ENCODE measurements around the gene CCDC69.
A peak's percentile ranks its signal among the peaks of the same experiment; 100 is the strongest.

Gene CCDC69

DNA sequence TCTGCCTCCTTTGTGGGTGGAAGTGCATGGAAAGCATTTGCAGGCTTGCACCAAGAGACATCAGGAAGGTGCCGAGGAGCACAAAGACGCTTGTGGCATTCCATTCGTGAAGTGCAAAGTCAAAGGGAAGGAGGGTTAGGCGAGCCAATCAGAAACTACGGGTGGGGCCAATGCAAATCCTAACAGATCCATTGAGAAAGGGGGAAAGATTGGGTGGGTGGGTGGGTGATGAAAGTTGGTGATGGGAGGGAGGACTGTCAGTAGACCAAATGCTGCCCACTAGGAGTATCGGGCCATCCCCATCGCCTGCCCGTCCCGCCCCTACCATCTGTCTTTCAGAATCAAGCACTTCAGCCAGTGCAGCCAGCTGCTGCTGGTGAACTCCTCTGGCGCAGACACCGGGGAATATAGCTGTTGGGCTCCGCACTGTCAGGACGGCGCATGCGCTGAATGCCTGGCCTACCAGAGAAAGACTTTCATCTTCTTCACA lies 49.2 kb downstream of the CCDC69 start:
- DNase-seq (ENCODE audit: insufficient read length) = no peak
- no peak for TF ChIP-seq TAF1 (IDR thresholded peaks at IDR 0.05; ENCODE audit: borderline replicate concordance, low read depth, low read length)
- no peak for TF ChIP-seq POLR2AphosphoS5 (IDR thresholded peaks at IDR 0.05; ENCODE audit: low read depth, low read length)
- TF ChIP-seq POLR2A (IDR thresholded peaks at IDR 0.05; ENCODE audit: low read depth, low read length) = no peak
- no peak for FAIRE-seq

DNA sequence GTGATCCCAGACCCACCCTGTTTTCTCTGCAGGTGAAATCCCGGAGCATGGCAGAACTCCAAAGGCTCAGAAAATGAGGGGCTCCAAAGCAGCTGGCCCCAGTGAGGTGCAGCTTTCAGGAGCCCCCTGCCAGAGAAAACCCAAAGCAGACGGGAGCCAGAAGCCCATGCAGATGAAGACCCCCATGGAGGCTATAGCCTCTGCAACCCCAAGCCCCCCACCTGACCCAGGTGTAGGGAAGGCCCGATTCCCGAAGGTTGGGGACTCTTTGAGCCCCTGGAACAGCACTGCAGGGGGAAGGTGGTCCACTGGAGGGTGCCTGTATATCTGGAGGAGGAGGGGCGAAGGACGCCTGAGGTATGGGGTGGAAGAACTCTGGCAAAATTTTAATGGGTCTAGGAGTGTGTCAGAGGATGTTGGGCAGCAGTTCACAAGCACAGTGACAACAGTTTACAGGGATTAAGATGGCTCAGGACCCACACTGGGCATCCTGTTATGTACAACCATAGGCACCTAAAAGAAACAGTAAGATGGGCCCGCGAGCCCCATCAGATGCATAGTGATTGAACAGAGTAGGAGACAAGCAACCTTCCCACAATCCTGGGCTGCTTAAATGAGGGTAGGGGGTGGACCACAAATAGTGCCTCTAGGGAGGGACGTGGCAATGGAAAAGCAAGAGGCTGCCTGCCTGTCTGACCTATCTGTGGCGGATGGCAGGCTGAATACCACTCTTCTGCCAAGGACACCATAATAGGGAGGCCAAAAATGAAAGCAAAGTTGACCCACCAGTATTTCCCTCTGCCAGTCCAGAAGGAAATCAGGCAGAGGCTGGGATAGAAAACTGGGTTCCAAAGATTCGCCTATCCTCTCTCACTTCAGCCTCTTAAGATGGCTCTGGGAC lies 49.9 kb downstream of the CCDC69 start:
- TF ChIP-seq POLR2AphosphoS5 (IDR thresholded peaks at IDR 0.05; ENCODE audit: low read depth, low read length) (no peak), TAF1 (IDR thresholded peaks at IDR 0.05; ENCODE audit: borderline replicate concordance, low read depth, low read length) (no peak), POLR2A (IDR thresholded peaks at IDR 0.05; ENCODE audit: low read depth, low read length) (no peak)
- no peak for DNase-seq (ENCODE audit: insufficient read length)
- FAIRE-seq = no peak

DNA sequence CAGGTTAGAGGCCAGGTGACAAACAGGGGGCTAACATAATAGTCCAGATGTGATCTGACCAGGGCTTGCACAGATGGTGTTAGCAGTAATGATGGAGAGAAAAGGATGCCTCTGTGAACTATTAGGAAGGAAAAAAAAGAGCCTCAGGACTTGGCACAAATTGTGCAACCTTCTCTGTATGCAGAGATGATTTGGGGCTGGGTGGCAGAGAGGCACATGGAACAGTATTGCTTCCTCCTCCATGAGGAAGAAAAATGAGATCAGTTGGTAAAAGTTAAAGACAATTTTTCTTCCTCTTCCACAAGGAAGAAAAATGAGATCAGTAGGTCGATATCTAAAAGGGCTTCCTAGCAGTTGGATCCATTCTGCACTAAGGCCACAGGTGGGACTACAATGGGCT lies 52.4 kb downstream of the CCDC69 start:
- TF ChIP-seq POLR2A (IDR thresholded peaks at IDR 0.05; ENCODE audit: low read depth, low read length) = no peak
- no peak for TF ChIP-seq POLR2AphosphoS5 (IDR thresholded peaks at IDR 0.05; ENCODE audit: low read depth, low read length)
- TF ChIP-seq TAF1 (IDR thresholded peaks at IDR 0.05; ENCODE audit: borderline replicate concordance, low read depth, low read length) = no peak
- DNase-seq (ENCODE audit: insufficient read length) = no peak
- FAIRE-seq = no peak

- TF ChIP-seq POLR2A (IDR thresholded peaks at IDR 0.05; ENCODE audit: low read depth, low read length) = no peak
- TF ChIP-seq TAF1 (IDR thresholded peaks at IDR 0.05; ENCODE audit: borderline replicate concordance, low read depth, low read length) = no peak
- no peak for TF ChIP-seq POLR2AphosphoS5 (IDR thresholded peaks at IDR 0.05; ENCODE audit: low read depth, low read length)
Observed at GRCh38 chr5:151168602-151169344, 55.1 kb downstream of the CCDC69 start.

DNA sequence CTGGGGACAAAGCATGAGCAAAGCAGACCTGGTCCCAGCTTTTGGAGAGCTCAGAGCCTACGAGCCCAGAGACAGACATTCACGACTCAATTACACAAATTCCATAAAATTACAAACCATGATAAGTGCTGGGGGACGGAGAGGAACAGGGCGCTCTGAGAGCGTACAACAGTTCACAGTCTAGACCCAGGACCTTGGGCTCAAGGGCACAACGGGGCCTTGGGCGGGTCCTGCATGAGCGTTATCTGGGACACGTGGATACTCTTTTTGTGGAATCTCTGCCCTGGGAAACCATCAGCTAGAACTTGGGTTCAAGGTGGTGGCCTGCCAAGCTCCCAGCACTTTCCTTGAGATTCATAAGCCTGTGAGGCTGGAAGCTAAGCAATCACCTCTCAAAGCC lies 56.9 kb downstream of the CCDC69 start:
- no peak for FAIRE-seq
- DNase-seq (ENCODE audit: insufficient read length) = no peak
- TF ChIP-seq POLR2AphosphoS5 (IDR thresholded peaks at IDR 0.05; ENCODE audit: low read depth, low read length) (no peak), POLR2A (IDR thresholded peaks at IDR 0.05; ENCODE audit: low read depth, low read length) (no peak), TAF1 (IDR thresholded peaks at IDR 0.05; ENCODE audit: borderline replicate concordance, low read depth, low read length) (no peak)

More at GRCh38 chr5:151168602-151169344, 55.1 kb downstream of the CCDC69 start:
- FAIRE-seq = no peak
- DNase-seq (ENCODE audit: insufficient read length) = no peak

- peak; percentile 46 for DNase-seq (ENCODE audit: insufficient read length)
- FAIRE-seq = peak; percentile 94
- no peak for TF ChIP-seq POLR2AphosphoS5 (IDR thresholded peaks at IDR 0.05; ENCODE audit: low read depth, low read length)
- no peak for TF ChIP-seq POLR2A (IDR thresholded peaks at IDR 0.05; ENCODE audit: low read depth, low read length)
- no peak for TF ChIP-seq TAF1 (IDR thresholded peaks at IDR 0.05; ENCODE audit: borderline replicate concordance, low read depth, low read length)
Observed at GRCh38 chr5:151164687-151165392, 59.1 kb downstream of the CCDC69 start.

DNA sequence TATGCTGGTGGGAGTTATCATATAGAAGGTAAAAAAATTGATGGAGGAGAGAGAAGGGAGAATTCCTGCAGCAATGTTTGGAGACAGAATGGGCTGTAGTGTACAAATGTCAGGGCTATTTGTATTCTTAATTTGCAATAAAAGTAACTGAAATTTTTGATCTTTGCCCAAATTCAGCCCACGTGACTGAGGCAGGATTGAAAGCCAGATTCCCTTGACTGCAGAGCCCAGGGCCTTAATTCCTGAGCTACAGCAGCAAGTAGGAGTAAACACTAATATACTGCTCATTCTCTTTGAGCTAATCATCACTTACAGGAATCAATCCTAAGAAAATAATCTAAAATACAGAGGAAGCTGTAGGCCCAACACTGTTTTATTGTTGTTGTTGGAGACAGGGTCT lies 61.1 kb downstream of the CCDC69 start:
- TF ChIP-seq POLR2A (IDR thresholded peaks at IDR 0.05; ENCODE audit: low read depth, low read length) (no peak), TAF1 (IDR thresholded peaks at IDR 0.05; ENCODE audit: borderline replicate concordance, low read depth, low read length) (no peak), POLR2AphosphoS5 (IDR thresholded peaks at IDR 0.05; ENCODE audit: low read depth, low read length) (no peak)

GRCh38 chr5:151159649-151160373 lies 64.1 kb downstream of the CCDC69 start:
- FAIRE-seq (peak; percentile 81), DNase-seq (ENCODE audit: insufficient read length) (no peak)
- TF ChIP-seq POLR2A (IDR thresholded peaks at IDR 0.05; ENCODE audit: low read depth, low read length) (no peak), POLR2AphosphoS5 (IDR thresholded peaks at IDR 0.05; ENCODE audit: low read depth, low read length) (no peak), TAF1 (IDR thresholded peaks at IDR 0.05; ENCODE audit: borderline replicate concordance, low read depth, low read length) (no peak)

More for the DNA sequence above, 61.1 kb downstream of the CCDC69 start:
- no peak for DNase-seq (ENCODE audit: insufficient read length)
- no peak for FAIRE-seq

DNA sequence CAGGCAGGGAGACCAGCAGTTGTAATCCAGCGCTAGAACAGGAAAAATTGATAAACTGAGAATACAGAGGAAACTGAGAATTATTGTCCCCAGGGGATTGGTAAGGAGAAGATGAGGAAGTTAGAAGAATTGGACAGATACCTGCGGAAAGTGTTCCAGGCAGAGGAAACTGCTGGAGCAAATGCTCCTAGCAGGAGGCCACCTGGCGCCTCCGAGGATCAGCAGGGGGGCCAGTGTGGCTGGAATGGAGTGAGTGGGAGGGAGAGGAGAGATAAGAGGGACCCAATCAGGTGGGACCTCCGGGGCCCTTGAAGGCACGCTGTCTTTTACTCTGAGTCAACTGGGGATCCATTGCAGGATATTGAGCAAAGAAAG lies 65.6 kb downstream of the CCDC69 start:
- 0 out of 2 replicates have a peak, but pooled peaks have one; percentile 52 for TF ChIP-seq TAF1 (IDR thresholded peaks at IDR 0.05; ENCODE audit: borderline replicate concordance, low read depth, low read length)
- TF ChIP-seq POLR2A (IDR thresholded peaks at IDR 0.05; ENCODE audit: low read depth, low read length) = no peak
- FAIRE-seq (no peak), DNase-seq (ENCODE audit: insufficient read length) (no peak)

DNA sequence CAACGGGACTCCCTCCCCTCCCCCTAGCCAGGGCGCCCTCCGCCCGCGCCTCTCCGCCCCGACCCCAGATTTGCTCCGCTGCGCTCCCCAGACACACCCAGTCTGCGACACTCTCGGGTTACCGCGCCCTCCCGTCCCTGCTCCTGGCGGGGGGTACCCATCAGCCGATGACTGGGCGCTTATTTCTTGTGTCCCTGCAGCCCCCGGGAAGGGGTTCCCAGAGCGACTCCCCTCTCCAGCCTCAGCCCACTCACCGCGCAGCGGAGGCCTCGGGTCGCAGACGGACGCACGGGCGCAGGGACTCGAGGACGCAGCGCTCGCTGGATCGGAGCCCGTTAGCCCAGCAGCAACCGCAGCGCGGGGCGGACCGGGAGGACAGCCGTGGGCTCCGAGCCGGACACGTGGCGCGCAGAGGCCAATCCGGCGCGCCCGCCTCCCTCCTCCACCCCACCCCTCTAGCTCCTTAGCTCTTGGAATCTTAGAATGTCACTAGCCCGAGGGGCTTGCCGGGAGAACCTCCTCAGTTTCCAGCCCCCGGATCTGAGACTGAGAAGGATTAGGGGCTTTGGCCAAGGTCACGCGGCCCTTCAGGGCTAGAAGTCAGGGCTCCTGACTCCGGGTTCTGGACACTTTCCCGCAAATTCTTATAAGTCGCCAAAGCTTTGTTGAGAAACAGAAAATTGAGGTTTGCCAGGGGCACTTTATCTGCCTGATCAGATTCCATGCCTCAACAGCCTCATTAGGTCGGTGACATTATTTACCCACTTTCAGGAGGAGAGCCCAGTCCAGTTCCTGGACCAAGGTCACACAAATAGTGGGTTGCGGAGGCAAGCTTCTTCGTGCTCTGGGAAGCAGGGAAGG lies 66.2 kb downstream of the CCDC69 start, which contains the start of gene ANXA6:
Gene ANXA6 (minus strand): TSS at position 354 of the 861 bp plus-strand sequence. CDS start 9,878 bp downstream, outside the sequence.
- FAIRE-seq (peak; percentile 98), DNase-seq (ENCODE audit: insufficient read length) (peak; percentile 66)
- TF ChIP-seq POLR2AphosphoS5 (IDR thresholded peaks at IDR 0.05; ENCODE audit: low read depth, low read length) (peak; percentile 66; the same call in 1 of the 2 replicates), POLR2A (IDR thresholded peaks at IDR 0.05; ENCODE audit: low read depth, low read length) (peak; percentile 70; the same call in 1 of the 2 replicates), TAF1 (IDR thresholded peaks at IDR 0.05; ENCODE audit: borderline replicate concordance, low read depth, low read length) (0 out of 2 replicates have a peak, but pooled peaks have one; percentile 18)
